Lung (tissue), 12 donors: Measurements from ENCODE around the gene ATG5. TPM values are rescaled to one million over a fixed set of nuclear protein-coding genes. Genes with fewer than 3 reads are reported as not detected.

Source experiments
- ATAC-seq: fragments of 200-7000 bp; cut with Tn5 transposase; one replicate; pipeline ENCODE4 v1.9.1; 2020; ENCODE audit warnings: moderate number of reproducible peaks; ENCODE audit not compliant: insufficient read depth, low FRiP score
- DNase-seq, 3 donors: peaks; one replicate each; pipeline ENCODE4 v3.0.0-alpha.2; 2013 to 2017
- H3K27ac ChIP-seq, 2 donors: one replicate each; pipeline ENCODE4 v1.5.1; 2013; ENCODE audit warnings: mild to moderate bottlenecking in 2 of 2, moderate library complexity in 2 of 2, control low read depth in 1 of 2, inconsistent platforms in 1 of 2, low read depth in 1 of 2, low read length in 1 of 2
- H3K27me3 ChIP-seq, 3 donors: one replicate each; pipeline ENCODE4 v1.5.1; 2013; ENCODE audit warnings: low read length in 2 of 3; ENCODE audit not compliant: control insufficient read depth in 3 of 3, insufficient read depth in 3 of 3
- H3K36me3 ChIP-seq, 4 donors: one replicate each; pipeline ENCODE4 v1.5.1; 2013; ENCODE audit warnings: low read length in 4 of 4, mild to moderate bottlenecking in 1 of 4, moderate library complexity in 1 of 4; ENCODE audit not compliant: control insufficient read depth in 4 of 4, insufficient read depth in 4 of 4
- H3K4me1 ChIP-seq, 5 donors: one replicate each; pipeline ENCODE4 v1.5.1; 2013; ENCODE audit warnings: low read length in 5 of 5, mild to moderate bottlenecking in 2 of 5, moderate library complexity in 1 of 5; ENCODE audit not compliant: control insufficient read depth in 5 of 5, insufficient read depth in 5 of 5
- H3K4me3 ChIP-seq: one replicate; pipeline ENCODE4 v1.5.1; 2013; ENCODE audit warnings: mild to moderate bottlenecking, control low read depth, moderate library complexity
- H3K9ac ChIP-seq, 2 donors: one replicate each; pipeline ENCODE4 v1.5.1; 2013; ENCODE audit warnings: low read length in 2 of 2, control low read depth in 1 of 2; ENCODE audit not compliant: insufficient read depth in 1 of 2
- H3K9me3 ChIP-seq, 4 donors: one replicate each; pipeline ENCODE4 v1.5.1; 2013; ENCODE audit warnings: low read length in 3 of 4, mild to moderate bottlenecking in 1 of 4, moderate library complexity in 1 of 4; ENCODE audit not compliant: control insufficient read depth in 4 of 4, insufficient read depth in 3 of 4
- CTCF ChIP-seq: IDR thresholded peaks from 2 replicates; pipeline ENCODE4 v1.5.1; 2012; ENCODE audit warnings: mild to moderate bottlenecking; ENCODE audit errors: control extremely low read depth, extremely low read depth
- WGBS, 2 donors: extraction: QIAGEN DNeasy Blood & Tissue Kit; methylation state at CpG; one replicate each; pipeline ENCODE4 v1.1.7; 2013; 5-methylcytosine and 5-hydroxymethylcytosine counted together
- polyA plus RNA-seq, 2 donors: library from polyadenylated mRNA; stranded (reverse); fragments of 200-250 nt; gene quantifications; one replicate each; pipeline ENCODE4 v1.2.1, GENCODE V29; 2013
- total RNA-seq, 2 donors: library from RNA; depleted of rRNA in 1 of 2; stranded (reverse); fragments of >200 nt in 1 of 2; gene quantifications; one replicate each; pipeline ENCODE4 v1.2.1, GENCODE V29; 2014 to 2021
- donor health status: control.
- donor health status: control.
- donor health status: Bipolar disorder and iron deficiency.
- donor health status: healthy.
- donor health status: DM: yes; HTN: yes; CAD: no.

ATG5 gene
- total and polyA plus RNA-seq, 4 donors: 15.0 to 54.2 (median 22.3) TPM

- Histone ChIP-seq H3K4me3 (no peak overlapping the region), H3K9ac (no peak overlapping the region), H3K36me3 (peaks cover 2 to 5% (median 4%) of the 10 kb centered on the region in 4 donors), H3K27me3 (no peaks in the 10 kb centered on the region), H3K27ac (no peak overlapping the region), H3K9me3 (peaks cover 0 to 1% (median 0%) of the 10 kb centered on the region in 4 donors), H3K4me1 (no peaks in the 10 kb centered on the region)
- 78 to 96% methylated on average over 1 of the region's 1 CpG for WGBS, 2 donors
- no peak for TF ChIP-seq CTCF
- DNase-seq (no peak), ATAC-seq (no peak)
These were observed 137.3 kb downstream of the ATG5 start for GRCh38 chr6:106188104-106188794.

- no peak for TF ChIP-seq CTCF
- Histone ChIP-seq H3K27ac (no peak overlapping the region), H3K4me3 (no peak overlapping the region), H3K9me3 (peaks cover 0 to 1% (median 0%) of the 10 kb centered on the region in 4 donors), H3K4me1 (no peaks in the 10 kb centered on the region), H3K9ac (no peak overlapping the region), H3K36me3 (peaks cover 2 to 5% (median 4%) of the 10 kb centered on the region in 4 donors), H3K27me3 (no peaks in the 10 kb centered on the region)
- WGBS, 2 donors: 71 to 74% methylated on average over 1 of the region's 1 CpG
- no peak for DNase-seq
- ATAC-seq: no peak
These were observed 138.1 kb downstream of the ATG5 start for GRCh38 chr6:106187424-106187982.

- no peak for DNase-seq
- H3K9me3 ChIP-seq: peaks cover 0 to 1% (median 0%) of the 10 kb centered on the region in 4 donors
- H3K27ac ChIP-seq: no peak overlapping the region
- H3K4me1 ChIP-seq: no peaks in the 10 kb centered on the region
- WGBS, 2 donors: 90 to 96% methylated on average over 2 of the region's 2 CpGs
- TF ChIP-seq CTCF: no peak
- peaks cover 2 to 5% (median 4%) of the 10 kb centered on the region in 4 donors for H3K36me3 ChIP-seq
- no peak for ATAC-seq
- H3K4me3 ChIP-seq: no peak overlapping the region
- no peaks in the 10 kb centered on the region for H3K27me3 ChIP-seq
- H3K9ac ChIP-seq: no peak overlapping the region
These were observed 138.8 kb downstream of the ATG5 start for GRCh38 chr6:106186714-106187113.
